Activated CD4-positive, alpha-beta T cell treated with anti-CD3 and anti-CD28 coated beads for 36 hours (primary cell): ENCODE measurements around the gene FNDC7. TPM values are rescaled to one million over a fixed set of nuclear protein-coding genes. Genes with fewer than 3 reads are reported as not detected.

Experiments used
- ATAC-seq: fragments of 200-7000 bp; cut with Tn5 transposase; one replicate; pipeline ENCODE4 v1.10.0; 2021; ENCODE audit warnings: mild to moderate bottlenecking, moderate library complexity
- CTCF ChIA-PET: fragments of 350-600 bp; sonication (Branson Sonifier 250); formaldehyde crosslinking; loops from one replicate; lab custom pipeline; 2021; ENCODE audit warnings: antibody characterized with exemption; lab: Charles Lee
- POLR2A ChIA-PET: fragments of 350-600 bp; sonication (Branson Sonifier 250); formaldehyde crosslinking; loops from one replicate; lab custom pipeline; 2021; ENCODE audit warnings: antibody characterized with exemption, inconsistent platforms; lab: Charles Lee
- DNase-seq: peaks from one replicate; pipeline ENCODE4 v3.0.0-alpha.2; 2020
- H3K27ac Mint-ChIP-seq: one replicate; pipeline ENCODE4 v1.8.0; 2021; ENCODE audit warnings: mixed read lengths
- H3K27me3 Mint-ChIP-seq: one replicate; pipeline ENCODE4 v1.8.0; 2021; ENCODE audit warnings: mixed read lengths
- H3K36me3 Mint-ChIP-seq: one replicate; pipeline ENCODE4 v1.8.0; 2021; ENCODE audit warnings: low read depth, mixed read lengths
- H3K4me1 Mint-ChIP-seq: one replicate; pipeline ENCODE4 v1.8.0; 2021; ENCODE audit warnings: mixed read lengths
- H3K4me3 Mint-ChIP-seq: one replicate; pipeline ENCODE4 v1.8.0; 2021; ENCODE audit warnings: mild to moderate bottlenecking, moderate library complexity, mixed read lengths
- H3K9me3 Mint-ChIP-seq: one replicate; pipeline ENCODE4 v1.8.0; 2021; ENCODE audit warnings: low read depth, mixed read lengths
- intact Hi-C, 2 experiments: fragments of 100-400 bp; cut with DNase I in 1 of 2; cut with micrococcal nuclease in 1 of 2; formaldehyde crosslinking; loops; one replicate each; pipeline versions ENCODE4 v1.14.2 to v1.15.1; 2022 to 2024; cut with DNase I, micrococcal nuclease
- total RNA-seq, 2 experiments: library from RNA; stranded (reverse); gene quantifications; one replicate each; pipeline ENCODE4 v1.2.3, GENCODE V29; 2021

FNDC7 gene
- total RNA-seq, 2 experiments from 2014 or later, result 0.12 TPM; not detected in 1

DNA sequence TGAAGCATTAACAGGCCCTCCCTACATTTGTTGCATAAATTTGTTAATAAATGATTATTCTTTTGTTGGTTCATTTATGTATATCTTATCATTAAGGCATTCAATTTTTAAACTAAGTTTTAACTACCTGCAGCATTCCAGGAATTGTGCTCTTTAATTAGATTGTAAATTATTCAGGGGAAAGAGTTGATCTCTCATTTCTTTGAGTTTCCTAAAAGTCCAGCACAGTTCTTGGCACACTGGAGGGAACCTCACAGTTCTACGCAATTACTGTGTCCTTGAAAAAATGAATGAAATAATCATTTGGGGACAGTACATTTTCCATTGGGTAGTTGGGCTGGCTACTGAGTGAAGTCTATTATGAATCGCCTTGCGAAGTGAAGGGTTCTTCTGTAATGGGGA lies 33.3 kb downstream of the FNDC7 start:
- ChIA-PET CTCF (interaction anchor here (0.8 to 1.4 kb wide), 3 partner anchors 36 to 215 kb away, joined by 3 to 4 read pairs (median 3); partner anchors contain the start of gene PRPF38B), POLR2A (interaction anchor here (0.5 kb wide), 1 partner anchor 256 kb away, joined by 3 read pairs; no protein-coding TSS in a partner anchor)
- peaks cover 28% of the 10 kb centered on the region for H3K4me1 Mint-ChIP-seq
- ATAC-seq (no peak), DNase-seq (no peak)
- no peaks in the 10 kb centered on the region for H3K27me3 Mint-ChIP-seq
- no peaks in the 10 kb centered on the region for H3K9me3 Mint-ChIP-seq
- intact Hi-C loops, result loop anchor here (1.0 to 5.0 kb wide), 16 partner anchors 41 to 736 kb away; partner anchors contain the start of genes PRPF38B (in 2 of the 2), TMEM167B (in 2 of the 2), ATXN7L2 (in 1 of the 2) and CLCC1 (in 1 of the 2)
- peak overlapping the region; percentile 99 for H3K27ac Mint-ChIP-seq
- H3K36me3 Mint-ChIP-seq, result no peaks in the 10 kb centered on the region
- H3K4me3 Mint-ChIP-seq, result peak overlapping the region; percentile 96

DNA sequence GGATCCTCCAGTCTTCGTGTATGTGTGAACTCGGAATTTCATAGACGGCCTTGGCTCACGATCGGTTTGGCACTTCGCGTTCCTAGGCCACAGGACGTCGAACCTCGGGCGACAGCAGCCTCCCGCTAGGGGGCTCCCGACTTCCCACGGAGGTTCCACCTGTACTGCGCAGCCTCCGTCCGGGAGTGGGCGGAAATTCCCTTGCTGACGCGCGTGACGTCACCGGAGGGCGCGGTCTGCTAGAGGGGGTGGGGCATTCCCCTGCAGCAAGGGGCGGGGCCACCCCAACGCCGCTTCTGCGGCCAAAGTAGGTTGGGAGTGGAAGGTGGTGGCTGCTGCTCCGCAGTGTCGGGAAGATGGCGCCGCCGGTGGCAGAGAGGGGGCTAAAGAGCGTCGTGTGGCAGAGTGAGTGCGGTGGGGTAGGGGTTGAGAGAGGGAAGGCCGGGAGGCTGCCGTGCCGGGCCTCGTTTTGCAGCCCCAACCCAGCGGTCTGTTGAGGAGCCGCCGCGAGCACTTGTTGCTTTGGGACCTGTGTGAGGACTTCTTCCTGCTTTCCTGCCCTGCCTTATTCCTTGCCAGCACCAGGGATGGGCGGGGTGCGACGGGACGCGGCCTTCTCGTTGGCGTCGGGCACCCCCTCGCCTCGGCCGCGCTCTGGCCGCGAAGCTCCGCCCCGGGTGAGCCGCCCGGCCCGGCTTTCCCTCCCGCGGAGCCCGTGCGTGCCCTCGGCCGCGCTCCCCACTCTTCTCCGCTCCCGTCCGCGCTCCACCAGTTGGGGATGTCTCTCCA lies 33.9 kb downstream of the FNDC7 start, which contains the start of gene STXBP3:
STXBP3 (plus strand) TSS at position 293 of the 789 bp plus-strand sequence; CDS start at position 357, 64 bp downstream.
- intact Hi-C loops, result loop anchor here (1.0 to 5.0 kb wide), 16 partner anchors 42 to 736 kb away; partner anchors contain the start of genes PRPF38B (in 2 of the 2), TMEM167B (in 2 of the 2), ATXN7L2 (in 1 of the 2) and CLCC1 (in 1 of the 2)
- ATAC-seq (peak; percentile 94), DNase-seq (peak; percentile 100)
- peaks cover 29% of the 10 kb centered on the region for H3K4me1 Mint-ChIP-seq
- peak within 1 kb of the TSS; percentile 99 for H3K27ac Mint-ChIP-seq
- peak within 1 kb of the TSS; percentile 96 for H3K4me3 Mint-ChIP-seq
- no peaks in the 10 kb centered on the region for H3K9me3 Mint-ChIP-seq
- H3K36me3 Mint-ChIP-seq, result no peaks in the 10 kb centered on the region
- POLR2A ChIA-PET, result interaction anchor here (0.5 to 1.0 kb wide), 3 partner anchors 48 to 255 kb away, joined by 3 to 5 read pairs (median 3); no protein-coding TSS in a partner anchor
- no peaks in the 10 kb centered on the region for H3K27me3 Mint-ChIP-seq
- CTCF ChIA-PET, result interaction anchor here (1.0 to 1.4 kb wide), 2 partner anchors 53 to 216 kb away, joined by 3 read pairs; no protein-coding TSS in a partner anchor

DNA sequence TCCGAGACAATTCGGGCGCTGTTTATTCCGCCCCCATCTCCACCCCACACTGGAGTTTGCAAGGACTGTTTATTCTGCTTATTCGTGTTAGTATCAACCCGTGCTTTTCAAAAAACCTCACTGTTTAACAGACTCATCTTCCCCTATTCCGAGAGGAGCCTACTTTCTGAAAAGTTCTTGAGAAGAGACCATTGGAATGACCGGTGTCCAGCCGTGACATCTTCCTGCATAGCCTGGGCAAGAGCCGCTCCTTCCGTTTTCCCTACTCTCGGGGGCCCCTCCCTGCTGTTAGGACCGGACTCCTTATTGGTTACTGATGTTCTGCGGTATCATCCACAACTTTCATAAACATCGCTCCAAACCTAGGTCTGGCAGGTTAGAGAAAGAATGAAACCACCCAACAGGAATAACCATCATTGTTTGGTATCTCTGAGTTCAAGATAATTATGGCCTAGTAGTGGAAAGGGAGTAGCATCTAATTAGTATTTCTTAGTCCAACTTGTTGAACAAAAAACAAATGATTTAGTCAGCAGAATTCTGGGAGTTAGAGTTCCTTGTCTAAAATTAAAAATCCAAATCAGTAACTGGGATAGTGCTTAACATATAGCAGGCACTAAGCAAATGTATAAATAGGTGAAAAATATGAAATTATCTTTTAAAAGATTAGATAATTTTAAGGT lies 34.6 kb downstream of the FNDC7 start:
- ChIA-PET CTCF (interaction anchor here (1.1 to 1.8 kb wide), 3 partner anchors 54 to 329 kb away, joined by 3 to 6 read pairs (median 3); partner anchors contain the start of genes PRPF38B and TAF13), POLR2A (interaction anchor here (1.0 kb wide), 1 partner anchor 54 kb away, joined by 3 read pairs; no protein-coding TSS in a partner anchor)
- Mint-ChIP-seq H3K27me3 (no peaks in the 10 kb centered on the region), H3K4me3 (peak overlapping the region; percentile 96), H3K9me3 (no peaks in the 10 kb centered on the region), H3K36me3 (no peaks in the 10 kb centered on the region), H3K4me1 (peaks cover 29% of the 10 kb centered on the region), H3K27ac (peak overlapping the region; percentile 99)
- DNase-seq (peak; percentile 60), ATAC-seq (peak; percentile 24)
- intact Hi-C loops, result loop anchor here (2.0 to 5.0 kb wide), 11 partner anchors 43 to 735 kb away; partner anchors contain the start of genes TMEM167B (in 2 of the 2), ATXN7L2 (in 1 of the 2), CLCC1 (in 1 of the 2) and ELAPOR1 (in 1 of the 2)

DNA sequence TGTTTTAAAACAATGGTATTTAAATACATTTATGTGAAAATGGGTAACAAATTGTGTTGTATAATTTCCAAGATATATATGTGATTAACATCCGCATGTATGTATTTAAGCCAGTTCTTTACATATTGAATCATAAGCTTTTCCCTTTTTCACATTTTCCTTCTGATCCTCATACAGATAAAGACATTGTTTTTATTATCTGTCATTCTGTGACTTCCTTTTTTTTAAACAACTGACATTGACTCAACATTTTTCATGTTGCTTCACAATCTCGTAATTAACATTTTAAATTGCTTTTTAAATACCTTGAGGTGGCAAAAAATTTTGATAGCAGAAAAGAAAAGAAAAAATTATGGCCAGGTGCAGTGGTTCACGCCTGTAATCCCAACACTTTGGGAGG lies 35.2 kb downstream of the FNDC7 start:
- Mint-ChIP-seq H3K27ac (no peak overlapping the region), H3K4me3 (peak overlapping the region; percentile 96), H3K27me3 (no peaks in the 10 kb centered on the region), H3K36me3 (peaks cover 3% of the 10 kb centered on the region), H3K9me3 (no peaks in the 10 kb centered on the region), H3K4me1 (peaks cover 29% of the 10 kb centered on the region)
- POLR2A ChIA-PET, result no interaction called here
- CTCF ChIA-PET, result interaction anchor here (1.1 to 1.8 kb wide), 3 partner anchors 55 to 328 kb away, joined by 3 to 6 read pairs (median 3); partner anchors contain the start of genes PRPF38B and TAF13
- DNase-seq (no peak), ATAC-seq (no peak)
- intact Hi-C loops, result loop anchor here (2.0 to 5.0 kb wide), 11 partner anchors 43 to 734 kb away; partner anchors contain the start of genes TMEM167B (in 2 of the 2), ATXN7L2 (in 1 of the 2), CLCC1 (in 1 of the 2) and ELAPOR1 (in 1 of the 2)

DNA sequence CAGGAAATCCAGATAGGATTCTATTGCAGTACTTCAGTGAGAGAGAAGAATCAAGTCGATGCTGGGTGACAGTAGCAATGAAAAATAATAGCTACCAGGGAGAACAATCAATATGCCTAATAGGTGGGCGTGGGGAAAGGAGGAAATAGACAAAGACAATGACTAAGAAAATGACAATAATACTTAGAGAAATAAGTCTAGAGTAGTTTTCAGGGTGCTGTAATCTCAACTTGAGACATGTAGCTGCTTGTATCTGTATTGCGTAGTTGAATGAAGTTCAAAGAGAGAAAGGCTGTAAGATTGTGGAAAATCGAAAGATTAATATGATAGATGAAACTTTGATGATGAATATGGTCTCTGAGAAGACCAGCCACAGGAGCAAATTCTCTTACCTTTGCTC lies 36.4 kb downstream of the FNDC7 start:
- Mint-ChIP-seq H3K4me3 (no peak overlapping the region), H3K36me3 (peaks cover 5% of the 10 kb centered on the region), H3K27me3 (no peaks in the 10 kb centered on the region), H3K4me1 (peaks cover 29% of the 10 kb centered on the region), H3K9me3 (no peaks in the 10 kb centered on the region), H3K27ac (no peak overlapping the region)
- intact Hi-C loops, result loop anchor here (5.0 kb wide), 4 partner anchors 102 to 733 kb away; partner anchors contain the start of genes ATXN7L2 (in 1 of the 2) and TMEM167B (in 1 of the 2)
- ChIA-PET CTCF (interaction anchor here (1.3 to 1.8 kb wide), 2 partner anchors 46 to 57 kb away, joined by 3 to 6 read pairs; partner anchors contain the start of gene PRPF38B), POLR2A (no interaction called here)
- ATAC-seq (no peak), DNase-seq (no peak)

DNA sequence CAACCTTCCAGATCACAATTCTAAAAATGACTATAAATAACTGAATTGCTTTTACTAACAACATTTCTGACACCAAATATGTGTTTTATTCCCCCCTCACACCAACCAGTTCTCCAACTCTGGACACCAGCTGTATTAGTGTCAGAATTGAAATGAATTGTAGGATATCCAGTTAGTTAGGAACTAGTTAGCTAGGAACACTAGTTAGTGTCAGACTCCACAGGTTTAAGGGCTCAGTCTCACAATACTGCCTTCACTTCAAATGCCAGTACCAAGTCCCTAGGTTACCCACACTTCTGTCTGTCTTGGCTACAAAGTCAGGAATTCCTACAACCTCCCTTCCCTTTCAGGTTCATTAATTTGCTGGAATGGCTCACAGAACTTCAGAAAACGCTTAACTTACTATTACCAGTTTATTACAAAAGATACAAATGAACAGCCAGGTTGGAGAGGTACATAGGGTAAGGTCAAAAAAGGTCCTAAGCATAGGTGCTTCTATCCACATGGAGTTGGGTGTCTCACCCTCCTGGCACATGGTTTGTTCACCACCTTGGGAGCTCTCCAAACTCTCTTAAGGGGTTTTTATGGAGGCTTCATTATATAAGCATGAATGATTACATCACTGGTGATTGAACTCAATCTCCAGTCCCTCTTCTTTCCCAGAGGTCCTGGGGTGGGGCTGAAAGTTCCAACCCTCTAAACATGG lies 37.9 kb downstream of the FNDC7 start:
- Mint-ChIP-seq H3K9me3 (no peaks in the 10 kb centered on the region), H3K27me3 (no peaks in the 10 kb centered on the region), H3K27ac (no peak overlapping the region), H3K4me1 (peaks cover 34% of the 10 kb centered on the region), H3K4me3 (no peak overlapping the region), H3K36me3 (peaks cover 9% of the 10 kb centered on the region)
- intact Hi-C loops, result no loop called here
- CTCF ChIA-PET, result interaction anchor here (0.7 kb wide), 1 partner anchor 781 kb away, joined by 3 read pairs; no protein-coding TSS in a partner anchor
- POLR2A ChIA-PET, result no interaction called here
- ATAC-seq (no peak), DNase-seq (no peak)

DNA sequence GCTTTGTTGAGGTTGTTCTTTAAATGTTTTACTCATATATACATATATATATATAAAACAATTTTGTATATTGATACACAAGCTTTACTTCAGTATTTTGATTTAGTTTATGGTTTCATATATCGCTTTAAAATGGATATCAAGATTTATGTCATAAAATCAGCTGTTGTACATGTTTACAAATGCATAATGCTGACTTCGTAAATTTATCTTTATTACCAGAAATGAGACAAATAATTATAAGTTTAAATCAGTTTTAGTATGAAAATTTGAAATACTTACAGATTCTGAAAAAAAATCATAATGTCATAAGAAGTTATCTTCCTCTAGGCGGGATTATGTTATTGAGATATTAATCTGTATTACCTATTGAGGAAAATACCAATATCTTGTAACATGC lies 40.7 kb downstream of the FNDC7 start:
- H3K27ac Mint-ChIP-seq, result no peak overlapping the region
- ChIA-PET CTCF (interaction anchor here (0.6 to 1.0 kb wide), 2 partner anchors 61 to 201 kb away, joined by 3 to 4 read pairs; partner anchors contain the start of gene PRPF38B), POLR2A (no interaction called here)
- H3K4me3 Mint-ChIP-seq, result no peak overlapping the region
- H3K9me3 Mint-ChIP-seq, result no peaks in the 10 kb centered on the region
- intact Hi-C loops, result no loop called here
- ATAC-seq, result no peak
- peaks cover 14% of the 10 kb centered on the region for H3K36me3 Mint-ChIP-seq
- DNase-seq, result no peak
- no peaks in the 10 kb centered on the region for H3K27me3 Mint-ChIP-seq
- H3K4me1 Mint-ChIP-seq, result peaks cover 25% of the 10 kb centered on the region

DNA sequence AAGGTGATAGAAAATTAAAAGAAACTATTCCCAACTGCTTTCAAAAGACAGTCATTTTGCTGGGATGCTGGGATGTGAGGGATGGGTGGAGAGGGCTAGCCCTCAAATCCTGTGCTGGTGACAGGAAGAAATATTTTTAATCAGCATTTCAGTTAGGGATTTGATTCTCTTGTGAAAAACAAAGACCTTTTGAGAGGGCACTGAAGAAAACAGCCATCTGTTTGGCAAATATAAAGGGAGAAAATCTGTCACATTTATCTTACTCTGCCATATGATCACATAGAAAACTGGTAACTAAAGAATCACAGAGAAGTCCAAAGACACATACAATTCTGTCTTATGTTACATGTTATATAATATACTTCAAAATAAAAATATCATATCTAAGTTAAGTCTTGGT lies 46.1 kb downstream of the FNDC7 start:
- POLR2A ChIA-PET, result no interaction called here
- CTCF ChIA-PET, result no interaction called here
- ATAC-seq, result no peak
- Mint-ChIP-seq H3K27me3 (no peaks in the 10 kb centered on the region), H3K4me1 (peaks cover 5% of the 10 kb centered on the region), H3K4me3 (no peak overlapping the region), H3K27ac (no peak overlapping the region), H3K36me3 (peaks cover 23% of the 10 kb centered on the region), H3K9me3 (no peaks in the 10 kb centered on the region)
- DNase-seq, result no peak
- intact Hi-C loops, result no loop called here

DNA sequence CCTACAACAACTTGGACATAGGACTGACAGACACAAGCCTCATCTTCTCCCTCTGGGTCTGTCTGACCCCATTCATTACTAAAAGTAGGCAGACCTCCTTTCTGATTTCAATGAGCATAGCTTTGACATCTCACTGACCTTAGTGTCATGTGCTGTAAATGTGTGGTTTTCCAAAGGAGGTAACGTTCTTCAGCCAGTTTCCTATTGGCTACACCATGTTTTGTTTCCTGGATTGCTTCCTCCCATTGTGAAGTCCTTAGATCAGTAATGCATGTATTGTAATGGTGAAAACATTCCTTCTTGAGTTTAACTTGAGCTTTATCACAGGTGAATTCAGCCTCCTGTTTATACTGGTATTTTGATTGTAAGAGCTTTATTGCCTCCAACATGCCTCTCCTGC lies 54.4 kb downstream of the FNDC7 start:
- CTCF ChIA-PET, result interaction anchor here (2.2 kb wide), 1 partner anchor 26 kb away, joined by 8 read pairs; no protein-coding TSS in a partner anchor
- no peaks in the 10 kb centered on the region for H3K4me1 Mint-ChIP-seq
- H3K27ac Mint-ChIP-seq, result no peak overlapping the region
- intact Hi-C loops, result no loop called here
- peaks cover 19% of the 10 kb centered on the region for H3K36me3 Mint-ChIP-seq
- H3K27me3 Mint-ChIP-seq, result no peaks in the 10 kb centered on the region
- H3K4me3 Mint-ChIP-seq, result no peak overlapping the region
- POLR2A ChIA-PET, result no interaction called here
- DNase-seq (no peak), ATAC-seq (no peak)
- H3K9me3 Mint-ChIP-seq, result no peaks in the 10 kb centered on the region

DNA sequence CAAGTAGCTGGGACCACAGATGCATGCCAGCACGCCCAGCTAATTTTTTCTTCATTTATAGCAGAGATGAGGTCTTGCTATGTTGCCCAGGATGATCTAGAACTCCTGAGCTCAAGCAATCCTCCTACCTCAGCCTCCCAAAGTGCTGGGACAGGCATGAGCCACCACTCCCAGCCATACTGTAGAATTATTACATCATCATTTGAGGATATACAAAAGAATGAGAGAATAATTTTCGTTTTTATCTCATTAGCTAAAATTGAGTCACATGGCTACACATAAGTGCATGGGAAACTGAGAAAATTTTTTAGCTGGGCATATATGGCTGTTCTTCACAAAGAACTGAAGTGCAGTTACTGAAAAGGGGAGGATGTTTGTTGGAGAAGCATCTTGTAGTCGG lies 55.0 kb downstream of the FNDC7 start:
- ChIA-PET POLR2A (no interaction called here), CTCF (no interaction called here)
- Mint-ChIP-seq H3K36me3 (peaks cover 15% of the 10 kb centered on the region), H3K9me3 (no peaks in the 10 kb centered on the region), H3K4me1 (no peaks in the 10 kb centered on the region), H3K4me3 (no peak overlapping the region), H3K27me3 (no peaks in the 10 kb centered on the region), H3K27ac (no peak overlapping the region)
- ATAC-seq (no peak), DNase-seq (no peak)
- intact Hi-C loops, result no loop called here
